Activated T-helper 1 cell treated with anti-CD3 and anti-CD28 coated beads, Interleukin-2, amount 50 U/mL, for 16 hours (primary cell): Measurements from ENCODE around the gene C1QTNF2.
"Not testable (repeated sequence)": the region's sequence is repeated elsewhere in the genome, so short reads cannot be mapped to it uniquely, and the experiment has no call there.

Source experiments
- DNase-seq, 2 donors: peaks; one replicate each; pipeline ENCODE4 v3.0.0-alpha.2; 2020; ENCODE audit warnings: low read depth in 1 of 2, low spot score in 1 of 2

Gene C1QTNF2

DNA sequence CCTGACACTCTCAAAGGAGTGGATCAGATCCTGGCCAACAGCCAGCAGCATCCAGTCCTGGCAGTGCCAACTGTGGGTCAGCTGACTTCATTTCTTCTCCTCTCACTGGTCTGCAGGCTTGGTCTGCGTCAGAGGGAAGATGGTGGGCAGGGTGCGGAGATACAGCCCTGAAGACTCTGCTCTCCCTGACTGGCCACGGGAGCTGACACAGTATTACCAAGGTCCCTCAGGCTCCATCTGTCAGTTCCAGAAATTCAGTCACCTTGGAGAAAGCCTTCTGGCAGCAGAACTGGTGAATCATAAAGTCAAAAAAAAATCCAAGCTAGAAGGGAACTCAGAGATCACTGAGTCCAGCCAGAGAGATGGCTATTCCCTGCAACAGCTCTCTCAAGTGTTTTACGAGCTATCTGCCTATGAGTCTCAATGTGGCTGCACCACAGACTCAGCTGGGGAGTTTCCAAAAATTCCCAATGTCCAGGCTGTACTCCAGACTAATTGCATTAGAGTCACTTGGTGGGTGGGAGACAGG, 27.9 kb downstream of the C1QTNF2 start:
- DNase-seq: no peak

DNA sequence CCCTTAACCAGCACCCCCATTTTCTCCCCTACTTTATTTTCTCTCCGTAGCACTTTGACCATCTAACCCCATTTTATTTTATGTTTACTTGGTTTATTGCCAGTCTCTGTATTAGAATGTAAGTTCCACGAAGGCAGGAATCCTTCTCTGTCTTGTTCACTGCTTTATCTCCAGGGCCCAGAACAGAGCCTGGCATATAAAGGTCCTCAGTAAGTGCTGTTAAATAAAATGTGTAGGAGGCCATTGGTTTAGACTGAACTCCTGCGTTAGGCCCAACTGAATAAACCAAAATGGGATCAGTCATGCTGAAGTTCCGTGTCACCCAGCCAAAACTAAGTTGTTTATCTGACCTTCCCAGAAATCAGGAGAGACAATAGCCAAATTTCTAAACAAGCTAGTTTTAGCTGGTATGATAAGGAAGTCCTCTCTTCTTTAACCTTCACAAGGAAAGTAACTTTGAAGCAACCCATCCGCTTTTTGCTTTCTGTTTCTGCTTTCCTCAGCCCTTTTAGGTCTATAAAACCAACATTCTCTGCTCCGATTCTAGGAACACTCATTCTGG, 29.0 kb downstream of the C1QTNF2 start:
- no peak for DNase-seq

DNA sequence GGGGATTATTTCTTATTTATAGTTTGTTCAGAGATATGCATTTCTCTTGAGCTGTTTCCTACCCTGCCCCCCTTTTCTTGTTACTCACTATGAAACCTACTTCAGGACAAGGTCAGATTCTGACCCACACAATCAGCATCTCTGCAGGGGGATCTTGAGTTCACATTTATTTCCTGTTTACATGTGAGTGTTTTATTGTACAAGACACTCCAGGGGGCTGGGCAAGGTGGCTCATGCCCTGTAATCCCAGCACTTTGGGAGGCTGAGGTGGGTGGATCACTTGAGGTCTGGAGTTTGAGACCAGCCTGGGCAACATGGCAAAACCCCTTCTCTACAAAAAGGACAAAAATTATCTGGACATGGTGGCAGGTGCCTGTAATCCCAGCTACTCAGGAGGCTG, 29.9 kb downstream of the C1QTNF2 start:
- not testable (repeated sequence) for DNase-seq

DNA sequence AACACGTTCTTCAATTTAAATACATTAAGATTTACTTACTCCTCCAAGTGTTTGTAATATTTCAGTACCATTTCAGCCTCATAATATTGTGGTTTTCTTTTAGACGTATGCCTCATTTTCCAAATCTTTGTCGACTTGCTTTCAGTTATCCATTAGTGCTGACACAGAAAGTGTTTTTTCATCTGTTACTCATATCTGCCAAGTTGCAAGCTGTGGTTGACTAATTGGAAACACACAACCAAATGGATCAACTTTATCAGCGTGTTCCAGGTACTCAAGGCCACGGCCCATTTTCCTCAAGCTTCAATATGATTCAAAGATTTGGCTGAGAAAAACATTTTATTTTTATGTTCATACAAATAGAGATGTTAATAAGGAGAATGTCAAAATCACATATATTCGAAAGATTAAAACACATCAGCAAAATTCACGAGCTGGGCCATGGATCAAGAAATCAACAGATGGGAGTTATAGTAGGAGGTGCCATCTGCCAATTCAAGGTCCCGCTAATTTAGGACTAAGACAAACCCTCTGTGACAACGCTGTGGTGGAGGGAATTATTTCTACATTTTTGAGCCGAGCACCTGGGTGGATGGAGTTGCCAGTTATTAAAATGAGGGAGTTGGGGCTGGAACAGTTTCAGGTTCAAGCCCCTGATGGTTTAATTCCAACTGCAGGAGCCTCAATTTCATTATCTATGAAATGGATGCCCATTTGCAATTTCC, 30.9 kb downstream of the C1QTNF2 start:
- no peak for DNase-seq

DNA sequence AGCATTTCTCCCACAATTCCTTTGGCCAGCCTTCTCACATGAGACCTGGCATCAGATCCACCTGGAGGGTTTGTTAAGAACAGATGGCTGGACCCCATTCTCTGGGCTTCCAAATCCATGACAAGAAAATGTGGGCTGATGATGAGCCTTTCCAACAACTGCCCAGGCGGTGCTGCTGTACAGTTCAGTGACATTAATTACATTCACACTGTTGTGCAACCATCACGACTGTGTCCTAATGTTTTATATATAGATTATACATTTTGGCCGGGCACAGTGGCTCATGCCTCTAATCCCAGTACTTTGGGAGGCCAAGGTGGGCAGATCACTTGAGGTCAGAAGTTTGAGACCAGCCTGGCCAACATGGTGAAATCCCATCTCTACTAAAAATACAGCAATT, 35.7 kb downstream of the C1QTNF2 start:
- DNase-seq: not testable (repeated sequence)

DNA sequence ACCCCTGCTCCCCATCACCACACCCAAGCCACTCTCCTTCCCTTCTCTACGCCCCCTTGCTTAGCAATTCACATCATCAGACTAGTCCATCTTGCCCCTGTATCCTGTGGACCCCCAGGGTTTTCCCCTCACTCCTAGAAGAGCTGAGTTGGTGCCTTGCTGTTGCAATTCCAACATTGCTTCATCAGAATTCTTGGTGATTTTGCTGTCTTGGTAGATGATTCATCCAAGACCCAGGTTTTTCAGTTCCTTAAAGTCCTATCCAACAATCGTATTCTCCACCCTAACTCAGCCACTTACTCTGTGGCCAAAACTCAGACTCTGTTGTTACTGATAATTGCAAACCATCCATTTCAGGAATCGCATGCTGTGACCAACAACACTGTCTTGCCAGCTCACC, 36.7 kb downstream of the C1QTNF2 start:
- DNase-seq: no peak

DNA sequence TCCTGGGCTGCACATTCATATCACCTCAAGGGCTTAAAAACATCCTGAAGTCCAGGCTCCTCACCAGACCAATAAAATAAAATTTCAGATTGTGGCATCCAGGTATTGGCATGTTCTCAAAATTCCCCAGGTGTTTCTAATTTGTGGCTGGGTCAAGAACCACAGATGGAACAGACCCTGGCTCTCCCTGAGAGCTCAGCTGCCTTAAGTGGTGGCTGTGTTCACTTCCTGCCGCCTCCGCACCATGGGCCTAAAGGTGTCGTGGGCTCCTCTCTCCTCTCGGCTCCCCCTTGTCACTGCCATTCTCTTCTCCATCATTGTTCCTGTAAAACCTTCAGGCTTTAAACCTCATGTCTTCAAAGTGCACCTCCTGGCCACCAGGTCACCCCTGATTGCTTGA, 40.2 kb downstream of the C1QTNF2 start:
- no peak for DNase-seq

DNA sequence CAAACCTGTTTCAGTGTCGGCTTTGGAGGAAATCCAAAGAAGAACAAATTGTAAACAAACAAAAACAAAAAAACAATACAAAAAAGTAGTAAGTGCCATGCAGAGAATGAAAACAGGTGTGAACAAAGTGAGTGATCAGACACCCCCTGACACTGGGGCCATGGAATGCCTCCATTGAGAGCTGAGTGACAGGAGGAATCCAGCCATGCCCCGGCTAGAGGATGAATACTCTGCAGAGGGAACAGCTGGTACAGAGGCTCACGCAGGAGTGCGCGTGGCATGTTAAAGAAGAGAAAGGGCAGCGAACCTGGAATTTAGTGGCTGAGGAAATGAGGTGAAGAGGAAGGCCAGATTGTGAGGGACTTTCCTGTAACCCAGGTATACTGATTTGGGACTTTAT, 42.6 kb downstream of the C1QTNF2 start:
- DNase-seq: no peak

DNA sequence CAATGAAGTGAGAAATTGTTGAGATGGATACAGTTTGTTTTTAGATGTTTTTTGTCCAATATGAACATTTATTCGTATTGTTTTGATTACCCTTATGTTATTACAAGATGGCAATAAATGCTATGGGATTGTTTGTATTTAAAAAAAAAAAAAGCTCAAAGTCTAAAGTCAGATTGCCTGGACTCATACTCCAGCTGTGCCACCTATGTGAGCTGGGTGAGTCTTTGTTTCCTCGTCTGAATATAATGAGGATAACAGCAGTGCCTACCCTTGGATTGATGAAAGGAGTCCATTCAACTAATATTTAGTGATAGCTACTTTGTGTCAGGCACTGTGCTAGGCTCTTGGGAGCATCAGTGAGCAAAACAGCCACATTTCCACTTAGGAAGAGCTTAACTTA, 43.4 kb downstream of the C1QTNF2 start:
- DNase-seq: no peak

DNA sequence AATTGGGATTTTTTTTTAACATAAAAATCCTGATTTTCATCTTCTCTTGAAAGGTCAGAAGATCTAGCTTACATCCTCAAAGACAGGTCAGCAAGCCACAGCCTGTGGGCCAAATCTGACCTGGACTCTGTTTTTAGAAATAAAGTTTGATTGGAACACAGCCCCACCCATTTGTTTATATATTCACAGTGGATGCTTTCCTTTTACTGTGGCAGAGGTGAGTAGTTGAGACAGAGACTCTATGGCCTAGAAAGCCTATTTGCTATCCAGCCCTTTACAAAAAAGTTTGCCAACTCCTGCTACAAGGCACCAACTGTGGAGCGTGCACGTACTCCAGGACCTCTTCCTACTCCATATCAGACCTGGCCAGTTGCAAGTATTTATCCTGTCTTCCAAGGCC, 44.7 kb downstream of the C1QTNF2 start:
- no peak for DNase-seq

DNA sequence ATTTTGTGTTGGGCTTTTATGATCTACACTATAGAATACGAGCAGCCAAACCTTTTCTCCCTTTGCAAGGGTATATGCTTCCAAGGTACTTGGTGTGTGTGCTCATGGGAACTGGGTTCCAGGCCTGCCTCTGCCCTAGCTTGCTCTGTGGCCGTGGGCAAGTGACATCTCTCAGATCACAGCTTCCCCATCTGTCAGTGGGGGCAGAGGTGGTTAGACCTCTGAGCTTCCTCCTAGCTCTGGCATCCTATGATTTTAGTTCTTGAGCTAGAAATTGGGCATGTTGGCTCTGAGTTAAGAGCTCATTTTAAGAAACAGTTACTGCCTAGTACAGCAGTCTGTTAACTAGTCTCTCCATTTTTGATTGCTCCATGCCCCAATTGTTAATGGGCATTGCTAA, 45.5 kb downstream of the C1QTNF2 start:
- DNase-seq: no peak

DNA sequence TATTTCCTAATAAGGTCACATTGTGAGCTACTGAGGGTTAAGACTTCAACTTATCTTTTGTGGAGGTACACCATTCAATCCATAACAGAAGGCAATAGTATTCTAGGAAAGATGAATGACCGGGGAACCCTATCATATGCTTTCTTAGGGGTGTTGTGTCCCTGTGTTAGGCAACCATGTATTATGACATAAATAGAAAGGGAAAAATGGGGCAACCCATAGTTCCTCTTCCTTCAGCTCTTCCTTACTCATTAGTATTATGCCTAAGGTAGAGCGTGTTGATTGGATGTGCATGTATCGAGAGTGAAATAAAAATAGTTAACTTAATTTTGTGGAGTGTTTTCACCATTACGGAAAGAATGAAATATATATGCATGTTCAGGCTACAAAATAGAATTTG, 52.0 kb downstream of the C1QTNF2 start:
- no peak for DNase-seq

DNA sequence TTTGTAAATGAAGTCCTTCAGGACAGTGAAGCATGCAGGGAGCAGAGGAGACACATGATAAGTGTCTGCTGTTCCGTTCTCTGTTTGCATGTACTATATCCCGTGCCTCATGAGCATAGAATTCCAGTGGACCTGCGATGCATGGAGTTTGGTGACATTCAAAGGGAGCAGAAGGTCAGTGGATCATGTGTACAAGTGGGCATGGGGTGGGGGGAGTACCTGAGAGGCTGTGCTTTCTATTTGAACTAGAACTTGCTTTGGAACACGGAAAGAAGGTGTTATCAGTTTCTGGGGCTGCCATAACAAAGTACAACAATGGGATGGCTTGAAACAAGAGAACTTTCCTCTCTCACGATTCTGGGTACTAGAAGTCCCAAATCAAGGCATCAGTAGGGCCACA, 53.0 kb downstream of the C1QTNF2 start:
- no peak for DNase-seq

DNA sequence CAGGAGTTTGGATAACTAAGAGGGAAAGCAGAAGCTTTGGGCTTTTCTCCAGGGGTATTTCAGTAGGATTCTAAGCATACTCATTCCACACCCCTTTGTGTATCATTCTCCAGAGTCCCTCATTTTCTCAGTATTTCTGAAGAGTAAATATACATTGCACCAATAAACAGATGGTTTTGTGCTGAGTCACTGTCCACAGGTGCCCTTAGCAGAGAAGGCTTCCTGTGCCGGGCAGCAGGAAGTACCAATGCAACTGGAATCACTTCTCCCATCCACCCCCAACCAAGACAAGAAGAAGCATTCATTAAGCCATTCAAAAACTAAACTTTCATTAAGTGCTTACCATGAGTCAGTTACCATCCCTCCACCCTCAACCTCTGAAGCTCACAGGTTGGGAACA, 54.5 kb downstream of the C1QTNF2 start:
- no peak for DNase-seq

DNA sequence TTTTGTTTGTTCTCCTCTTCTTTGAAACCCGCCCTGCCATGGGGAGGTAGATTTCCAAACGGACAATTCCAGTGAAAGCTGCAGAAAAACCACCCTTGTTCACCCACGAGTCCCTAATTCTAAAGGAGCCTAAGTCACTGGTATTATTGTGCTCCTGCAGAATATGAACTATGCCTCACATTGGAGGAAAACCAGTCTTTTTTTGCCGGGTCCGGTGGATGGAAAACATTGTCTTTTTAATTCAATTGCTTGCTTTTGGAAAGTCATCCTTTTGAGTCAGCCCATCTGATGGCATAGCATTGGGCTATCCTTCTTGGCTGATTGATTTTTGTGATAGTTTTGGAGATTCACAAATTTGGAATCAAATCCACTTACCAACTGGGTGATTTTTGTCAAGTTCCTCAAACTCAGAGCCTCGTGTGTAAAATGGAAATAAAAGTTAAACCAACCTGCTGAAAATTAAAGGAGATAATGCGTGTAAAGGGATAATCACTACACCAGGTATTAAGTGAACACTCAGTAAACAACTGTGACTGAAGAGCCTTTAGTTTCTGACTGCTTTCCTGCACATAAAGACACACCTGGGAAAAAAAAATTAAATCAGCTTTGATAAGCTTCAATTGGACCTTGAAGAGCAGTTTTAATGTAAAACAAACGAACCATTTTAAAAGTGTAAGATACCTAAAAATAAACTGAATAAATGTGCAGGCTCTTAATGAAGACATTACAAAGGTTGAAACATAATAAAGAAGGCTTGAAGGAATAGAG, 57.3 kb downstream of the C1QTNF2 start:
- no peak for DNase-seq

DNA sequence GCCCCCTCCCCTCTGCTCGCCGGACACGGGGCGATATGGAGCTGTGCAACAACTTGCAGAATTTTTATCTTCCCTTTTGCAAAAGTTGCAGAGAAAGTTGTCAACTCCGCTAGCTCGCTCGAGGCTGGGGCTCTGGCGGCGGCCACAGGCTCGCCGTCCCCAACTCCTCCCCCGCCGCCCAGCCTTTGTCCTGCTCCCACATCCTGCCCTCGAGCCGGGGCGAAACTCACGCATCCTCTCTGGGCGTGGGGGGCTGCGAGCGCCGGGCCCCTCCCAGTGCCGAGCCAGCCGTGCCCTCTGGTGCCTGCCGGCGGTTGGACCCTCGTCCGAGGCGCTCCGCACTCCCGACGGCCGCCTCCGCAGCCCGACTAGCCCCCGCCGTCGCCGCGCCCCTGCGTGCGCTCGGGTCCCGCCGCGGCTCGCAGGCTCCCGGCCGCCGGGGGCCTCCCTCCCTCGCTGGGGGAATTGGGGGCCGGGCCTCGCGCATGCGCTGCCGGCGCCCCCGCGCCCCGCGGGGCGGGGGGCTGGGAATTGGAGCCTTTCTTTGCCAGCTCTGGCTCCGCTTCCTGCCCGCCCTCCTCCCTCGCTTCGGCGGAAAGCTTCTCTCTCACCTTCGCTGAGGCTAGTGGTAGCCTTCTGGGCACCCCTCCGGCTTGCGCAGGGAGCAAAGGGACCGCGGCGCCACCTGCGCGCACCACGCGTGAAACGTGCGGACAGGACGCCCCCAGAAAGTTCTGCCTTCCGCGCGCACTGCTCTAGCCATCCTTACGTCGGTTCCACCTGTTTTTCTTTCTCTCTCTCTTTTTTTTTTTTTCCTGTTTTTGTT, 58.1 kb downstream of the C1QTNF2 start, which contains the start of gene CCNJL:
CCNJL (minus strand) TSS at position 431 of the 826 bp plus-strand sequence. CDS start 641 bp downstream, outside the sequence.
- DNase-seq: no peak

DNA sequence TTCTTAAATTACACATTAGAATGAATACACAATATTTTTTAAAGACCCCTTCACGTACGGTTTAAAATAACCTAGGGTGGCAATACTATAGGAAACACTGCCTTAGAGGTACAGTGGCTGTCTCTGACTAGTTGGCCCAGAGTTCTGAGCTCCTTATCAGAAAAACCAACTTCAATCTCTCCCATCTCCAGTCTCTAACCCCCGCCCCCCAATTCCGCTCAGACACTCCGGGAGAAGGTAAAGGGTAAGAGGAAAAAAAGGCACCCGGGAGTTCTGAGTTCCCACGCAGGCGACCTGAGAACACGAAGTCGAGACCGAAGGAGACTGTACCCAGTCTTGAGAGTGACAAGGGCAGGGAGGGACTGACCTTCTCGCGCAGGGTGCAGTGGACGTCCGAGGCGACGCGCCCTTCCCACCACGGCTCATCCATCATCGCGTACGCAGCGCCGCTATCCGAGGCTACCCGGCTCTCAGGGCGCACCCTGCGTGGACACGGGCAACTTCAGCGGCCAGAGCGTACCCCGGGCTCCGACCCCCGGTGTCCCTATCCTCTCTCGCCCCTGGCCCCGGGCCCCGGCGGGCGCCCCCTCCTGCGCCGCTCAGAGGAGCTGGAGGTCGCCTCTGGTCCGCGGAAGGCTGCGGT, 58.8 kb downstream of the C1QTNF2 start:
- DNase-seq: no peak

DNA sequence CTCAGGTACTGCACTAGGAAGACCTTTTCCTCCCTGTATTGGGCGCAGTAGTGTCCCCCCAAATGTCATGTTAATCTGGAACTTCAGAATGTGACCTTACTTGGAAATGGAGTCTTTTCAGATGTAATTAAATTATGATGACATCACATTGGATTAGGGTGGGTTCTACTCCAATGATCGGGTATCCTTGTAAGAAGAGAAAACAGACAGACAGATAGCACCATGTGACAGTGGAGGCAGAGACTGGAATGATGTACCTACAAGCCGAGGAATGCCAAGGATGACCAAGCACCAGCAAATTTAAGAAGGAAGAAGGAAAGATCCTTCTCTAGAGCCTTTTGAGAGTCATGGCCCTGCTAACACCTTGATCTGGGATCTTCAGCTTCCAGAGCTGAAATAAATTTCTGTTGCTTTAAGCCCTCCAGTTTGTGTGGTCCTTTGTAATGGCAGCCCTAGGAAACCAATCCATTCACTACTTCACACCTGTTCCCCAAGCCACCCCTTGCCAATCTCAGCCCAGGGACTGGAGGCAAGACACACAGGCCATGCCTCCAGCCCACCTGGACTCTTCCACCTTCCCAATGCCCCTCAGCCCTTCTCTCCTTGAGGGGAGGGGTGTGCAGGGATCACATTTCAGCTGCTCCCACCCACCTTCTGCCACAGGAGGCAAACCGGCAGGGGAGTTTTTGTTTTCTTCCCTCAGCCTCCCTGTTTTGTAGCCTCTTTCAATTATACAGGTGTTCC, 59.7 kb downstream of the C1QTNF2 start:
- no peak for DNase-seq

DNA sequence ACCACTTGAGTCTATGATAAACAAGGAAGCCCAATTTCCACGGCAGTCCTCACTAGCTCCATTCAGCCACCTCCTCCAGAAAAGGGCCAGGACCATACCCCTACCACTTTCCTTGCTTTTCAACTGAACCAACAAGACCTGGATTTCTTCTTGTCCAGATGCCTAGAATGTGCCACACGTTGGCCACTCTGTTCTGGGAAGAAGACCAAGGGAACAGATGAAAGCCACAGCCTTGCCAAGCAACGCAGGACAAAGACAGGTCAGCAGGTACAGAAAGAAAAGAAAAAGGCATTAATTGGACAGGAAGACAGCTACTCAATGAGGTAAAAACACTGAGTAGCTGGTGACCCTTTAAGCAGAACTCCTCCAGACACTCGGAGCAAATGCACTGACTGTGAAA, 60.3 kb downstream of the C1QTNF2 start:
- no peak for DNase-seq

DNA sequence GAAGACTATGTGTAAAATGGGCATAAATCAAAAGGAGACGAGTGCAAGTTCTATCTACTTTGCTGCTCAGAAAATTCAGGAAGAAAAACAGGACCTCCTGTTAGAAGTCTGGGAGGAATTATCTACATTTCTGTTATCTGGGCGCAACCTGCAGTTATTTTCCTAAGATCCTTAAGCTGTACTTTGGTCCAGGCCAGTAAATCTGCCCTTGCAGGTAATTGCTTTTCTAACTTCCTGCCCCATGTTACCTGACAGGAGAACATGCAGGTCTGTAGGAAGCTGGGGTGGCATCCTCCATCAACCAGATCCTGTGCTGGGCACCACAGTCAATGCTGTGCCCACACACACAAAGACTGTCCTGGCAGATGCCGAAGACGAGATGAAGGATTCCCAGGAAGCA, 63.7 kb downstream of the C1QTNF2 start:
- no peak for DNase-seq
